IMR-90 (cell line): ENCODE measurements around the gene ITK. TPM values are rescaled to one million over a fixed set of nuclear protein-coding genes. Genes with fewer than 3 reads are reported as not detected.

Experiments used
- ATAC-seq: fragments of 200-7000 bp; cut with Tn5 transposase; 2 replicates; pipeline ENCODE4 v1.9.1; 2020; ENCODE audit warnings: low read depth, mild to moderate bottlenecking, moderate library complexity
- BruUV-seq: library from RNA; stranded (reverse); fragments of 400-500 nt; replicated peaks from 2 replicates; lab custom pipeline; 2021; lab: Mats Ljungman, UMichigan
- CTCF ChIA-PET: fragments of 300-600 bp; formaldehyde crosslinking; extraction: SDS; loops from one replicate; lab custom pipeline; 2021; ENCODE audit warnings: antibody characterized with exemption; lab: Yijun Ruan, JAX
- POLR2A ChIA-PET: fragments of 300-600 bp; sonication (Branson Sonifier 250); formaldehyde crosslinking; loops from one replicate; lab custom pipeline; 2022; ENCODE audit warnings: antibody characterized with exemption; ENCODE audit not compliant: unreplicated experiment; lab: Charles Lee
- DNase-seq: peaks from one replicate; pipeline ENCODE4 v3.0.0; 2013
- H2AFZ ChIP-seq: replicated peaks from 2 replicates; pipeline ENCODE3; 2013; ENCODE audit warnings: low read length, mild to moderate bottlenecking; ENCODE audit not compliant: poor library complexity
- H2AK5ac ChIP-seq: 2 replicates; pipeline ENCODE4 v1.6.1; 2013; ENCODE audit warnings: low read depth, low read length, inconsistent platforms
- H2AK9ac ChIP-seq: replicated peaks from 2 replicates; pipeline ENCODE3; 2013; ENCODE audit warnings: mild to moderate bottlenecking, low read depth, low read length, moderate library complexity; ENCODE audit not compliant: poor library complexity
- H2BK120ac ChIP-seq: 2 replicates; pipeline ENCODE4 v1.6.1; 2013; ENCODE audit warnings: low read depth, low read length, inconsistent platforms
- H2BK15ac ChIP-seq: 3 replicates; pipeline ENCODE4 v1.6.1; 2013; ENCODE audit warnings: low read depth, low read length, inconsistent platforms
- H2BK20ac ChIP-seq: 2 replicates; pipeline ENCODE4 v1.6.1; 2013; ENCODE audit warnings: low read depth, mild to moderate bottlenecking, inconsistent platforms, low read length, moderate library complexity
- H2BK5ac ChIP-seq: 2 replicates; pipeline ENCODE4 v1.6.1; 2013; ENCODE audit warnings: mild to moderate bottlenecking, low read depth, low read length, inconsistent platforms; ENCODE audit not compliant: poor library complexity, severe bottlenecking
- H3K14ac ChIP-seq: replicated peaks from 2 replicates; pipeline ENCODE4 v1.6.1; 2013; ENCODE audit warnings: low read depth, low read length, inconsistent platforms
- H3K18ac ChIP-seq: 2 replicates; pipeline ENCODE4 v1.6.1; 2013; ENCODE audit warnings: low read depth, low read length, control low read depth
- H3K23ac ChIP-seq: 2 replicates; pipeline ENCODE4 v1.6.1; 2013; ENCODE audit warnings: low read depth, low read length, inconsistent platforms
- H3K27ac ChIP-seq: 2 replicates; pipeline ENCODE4 v1.5.1; 2013; ENCODE audit warnings: mild to moderate bottlenecking, control low read depth, low read length; ENCODE audit not compliant: insufficient read depth
- H3K27me3 ChIP-seq: 2 replicates; pipeline ENCODE4 v1.6.1; 2013; ENCODE audit warnings: low read length; ENCODE audit not compliant: control insufficient read depth, insufficient read depth
- H3K36me3 ChIP-seq: 2 replicates; pipeline ENCODE4 v1.6.1; 2013; ENCODE audit warnings: low read length, mixed read lengths; ENCODE audit not compliant: control insufficient read depth, insufficient read depth
- H3K4ac ChIP-seq: 2 replicates; pipeline ENCODE4 v1.6.1; 2013; ENCODE audit warnings: low read depth, low read length, inconsistent platforms
- H3K4me1 ChIP-seq: 2 replicates; pipeline ENCODE4 v1.6.1; 2013; ENCODE audit warnings: low read length, mixed read lengths; ENCODE audit not compliant: control insufficient read depth, insufficient read depth
- H3K4me2 ChIP-seq: 2 replicates; pipeline ENCODE4 v1.6.1; 2013; ENCODE audit warnings: low read depth, mild to moderate bottlenecking, control low read depth, low read length, moderate library complexity
- H3K4me3 ChIP-seq: 2 replicates; pipeline ENCODE4 v1.5.1; 2013; ENCODE audit warnings: low read depth, mild to moderate bottlenecking, control low read depth, low read length, moderate library complexity; ENCODE audit not compliant: insufficient read depth
- H3K56ac ChIP-seq: 2 replicates; pipeline ENCODE4 v1.6.1; 2013; ENCODE audit warnings: low read length, inconsistent platforms; ENCODE audit not compliant: insufficient read depth; ENCODE audit errors: extremely low read depth
- H3K79me1 ChIP-seq, 2 experiments: 2 replicates each; pipeline ENCODE4 v1.6.1; 2013; ENCODE audit warnings: low read length in 2 of 2, inconsistent platforms in 1 of 2, low read depth in 1 of 2
- H3K9ac ChIP-seq: 2 replicates; pipeline ENCODE4 v1.6.1; 2013; ENCODE audit warnings: low read depth, low read length, control low read depth
- H3K9me1 ChIP-seq: 2 replicates; pipeline ENCODE4 v1.6.1; 2013; ENCODE audit warnings: low read length, inconsistent platforms; ENCODE audit not compliant: insufficient read depth
- H3K9me3 ChIP-seq: 2 replicates; pipeline ENCODE4 v1.6.1; 2013; ENCODE audit warnings: low read length; ENCODE audit not compliant: control insufficient read depth, insufficient read depth
- H4K20me1 ChIP-seq: 2 replicates; pipeline ENCODE4 v1.6.1; 2013; ENCODE audit warnings: low read length, inconsistent platforms; ENCODE audit not compliant: insufficient read depth
- H4K5ac ChIP-seq: 2 replicates; pipeline ENCODE4 v1.6.1; 2013; ENCODE audit warnings: mild to moderate bottlenecking, low read depth, low read length, control low read depth
- H4K8ac ChIP-seq, 2 experiments: 2 replicates each; pipeline ENCODE4 v1.6.1; 2013; ENCODE audit warnings: low read depth in 2 of 2, low read length in 2 of 2, control low read depth in 1 of 2, inconsistent platforms in 1 of 2
- H4K91ac ChIP-seq: 2 replicates; pipeline ENCODE4 v1.6.1; 2013; ENCODE audit warnings: low read depth, low read length, inconsistent platforms; ENCODE audit not compliant: insufficient read depth
- RFX5 ChIP-seq: IDR thresholded peaks from 2 replicates; pipeline ENCODE4 v1.8.0; 2012; ENCODE audit warnings: low read depth, mild to moderate bottlenecking, low read length, moderate library complexity
- WGBS, 2 experiments: methylation state at CpG; one replicate each; pipeline versions ENCODE4 v1.1.5 to v1.1.7; 2013; ENCODE audit warnings: missing lambda C conversion rate in 2 of 2; ENCODE audit not compliant: insufficient read length in 1 of 2; ENCODE audit errors: extremely low coverage in 2 of 2; 5-methylcytosine and 5-hydroxymethylcytosine counted together
- dilution Hi-C: fragments of 300-500 bp; cut with HindIII; formaldehyde crosslinking; loops from one replicate; pipeline ENCODE4 v1.14.3; 2018; ENCODE audit warnings: low sequenced_read_pairs; ENCODE audit not compliant: unreplicated experiment
- in situ Hi-C: fragments of 300-500 bp; cut with MboI; formaldehyde crosslinking; loops from 3 replicates; pipeline ENCODE4 v1.14.3; 2019; ENCODE audit warnings: low sequenced_read_pairs, inconsistent platforms, mixed read lengths
- intact Hi-C: fragments of 100-400 bp; cut with micrococcal nuclease; formaldehyde crosslinking; loops from 2 replicates; pipeline ENCODE4 v1.10.0; 2022
- polyA plus RNA-seq, 3 experiments: library from polyadenylated mRNA; depleted of rRNA; stranded (reverse); fragments of >200 nt; gene quantifications; 2 replicates each; pipeline ENCODE4 v1.2.3, GENCODE V29; 2012; ENCODE audit warnings: low replicate concordance in 1 of 3
- total RNA-seq: library from RNA; depleted of rRNA; stranded (reverse); fragments of >200 nt; gene quantifications from 2 replicates; pipeline ENCODE4 v1.2.3, GENCODE V29; 2012

ITK gene
- total and polyA plus RNA-seq, 2 of the 4 experiments (the other 2 are of a cell fraction), result not detected

DNA sequence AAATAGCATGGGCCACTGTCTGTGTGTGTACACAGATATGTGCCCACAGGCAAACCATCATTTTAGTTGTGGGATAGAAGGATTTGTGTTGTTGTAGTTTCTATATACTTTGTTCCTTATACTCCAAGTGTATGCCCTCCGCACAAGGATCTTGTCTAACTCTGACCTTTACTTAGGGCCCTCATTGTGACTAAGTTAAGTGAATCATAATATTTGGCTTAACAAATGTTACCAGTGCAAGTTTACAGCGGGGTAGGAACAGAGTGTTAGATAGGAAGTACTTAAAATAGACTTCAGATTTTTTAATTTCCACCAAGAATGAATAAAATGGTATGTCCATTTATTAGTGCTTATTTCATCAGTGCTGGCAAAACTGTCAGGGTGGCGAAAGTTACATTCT lies 55.8 kb downstream of the ITK start:
- no peak overlapping the region for H3K27ac ChIP-seq

More for the DNA sequence above, 55.8 kb downstream of the ITK start:
- no TSS peak for BruUV-seq
- no peak for TF ChIP-seq RFX5
- in situ Hi-C loops, result no loop called here
- no peak overlapping the region for H2BK5ac ChIP-seq
- dilution Hi-C loops, result no loop called here
- no peak overlapping the region for H3K4me3 ChIP-seq
- no peak overlapping the region for H3K23ac ChIP-seq
- no peak overlapping the region for H3K4me2 ChIP-seq
- no peaks in the 10 kb centered on the region for H4K20me1 ChIP-seq
- DNase-seq (no peak), ATAC-seq (peak; percentile 17; the same call in 1 of the 2 replicates)
- no peak overlapping the region for H2BK15ac ChIP-seq
- no peaks in the 10 kb centered on the region for H3K9me3 ChIP-seq
- no peak overlapping the region for H3K14ac ChIP-seq
- no peak overlapping the region for H3K18ac ChIP-seq
- peaks cover 2% of the 10 kb centered on the region; the same call in 1 of the 2 replicates for H3K4me1 ChIP-seq
- H2BK120ac ChIP-seq, result no peak overlapping the region
- intact Hi-C loops, result no loop called here
- no peak overlapping the region for H2AK9ac ChIP-seq
- H4K5ac ChIP-seq, result no peak overlapping the region
- H4K8ac ChIP-seq, result no peak overlapping the region
- no peak overlapping the region for H2AK5ac ChIP-seq
- H3K4ac ChIP-seq, result no peak overlapping the region
- no peak overlapping the region for H3K9ac ChIP-seq
- no peak overlapping the region for H2AFZ ChIP-seq
- H3K56ac ChIP-seq, result no peak overlapping the region
- H3K9me1 ChIP-seq, result no peaks in the 10 kb centered on the region
- no CpG with 5 or more reads among the region's 3 CpGs for WGBS, 2 experiments
- no peaks in the 10 kb centered on the region for H3K36me3 ChIP-seq
- no peaks in the 10 kb centered on the region for H3K79me1 ChIP-seq
- H2BK20ac ChIP-seq, result no peak overlapping the region
- ChIA-PET POLR2A (no interaction called here), CTCF (no interaction called here)
- H3K27me3 ChIP-seq, result no peaks in the 10 kb centered on the region; the same call in 1 of the 2 replicates
- H4K91ac ChIP-seq, result no peak overlapping the region
